Cortex of kidney (tissue), 1 donor: ENCODE measurements around the gene OR52K2.
"Not testable (repeated sequence)": the region's sequence is repeated elsewhere in the genome, so short reads cannot be mapped to it uniquely, and the experiment has no call there.

Source experiments
- DNase-seq: peaks from one replicate; lab custom pipeline; 2025; lab: John Stamatoyannopoulos, UW

OR52K2 gene

DNA sequence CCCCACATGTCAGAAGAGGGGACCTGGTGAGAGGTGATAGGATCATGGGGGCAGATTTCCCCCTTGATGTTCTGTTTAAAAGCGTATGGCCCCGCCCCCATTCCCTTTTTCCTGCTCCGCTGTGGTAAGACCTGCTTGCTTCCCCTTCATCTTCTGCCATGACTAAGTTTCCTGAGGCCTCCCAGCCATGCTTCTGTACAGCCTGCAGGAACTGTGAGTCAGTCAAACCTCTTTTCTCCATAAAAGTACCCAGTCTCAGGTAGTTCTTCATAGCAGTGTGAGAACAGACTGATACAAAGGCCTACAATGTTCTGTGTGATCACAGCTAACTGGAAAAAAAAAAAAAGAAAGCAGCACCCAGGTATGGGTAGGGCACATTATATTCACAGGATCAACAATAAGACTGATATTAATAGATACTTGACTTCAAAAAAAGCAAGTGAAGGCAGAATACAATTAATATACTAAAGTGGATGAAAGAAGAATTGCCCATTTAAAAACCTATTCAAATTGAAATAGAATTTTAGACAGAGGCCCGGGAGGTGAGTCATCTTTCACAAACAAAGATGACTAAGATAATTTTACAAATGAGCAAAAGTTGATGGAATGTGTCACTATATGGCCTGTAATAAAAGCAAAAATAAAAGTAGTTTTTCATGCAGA is 31.6 kb downstream of the OR52K2 start:
- DNase-seq: no peak

GRCh38 chr11:4481240-4481582 is 32.1 kb downstream of the OR52K2 start:
- DNase-seq: no peak

DNA sequence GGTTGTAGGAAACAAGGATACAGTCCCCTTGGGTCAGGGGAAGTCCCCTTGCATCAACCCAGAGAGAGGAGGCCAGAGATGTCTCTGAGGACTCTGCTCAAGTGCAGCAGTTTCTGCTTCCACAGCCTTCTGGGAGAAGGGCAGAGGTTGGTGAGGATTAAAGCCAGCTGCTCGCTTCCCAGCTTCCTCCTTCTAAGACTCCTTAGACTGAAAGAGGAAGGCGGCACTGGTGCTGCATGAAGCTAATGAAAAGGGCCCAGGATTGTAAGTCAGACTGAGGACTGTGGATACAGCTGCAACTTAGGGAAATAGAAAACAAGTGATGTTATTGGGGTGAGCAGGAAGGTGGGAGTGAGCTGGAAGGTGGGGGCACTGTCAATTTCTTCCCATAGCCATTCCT is 33.4 kb downstream of the OR52K2 start, which contains the start of gene OR52K1:
TSS of gene OR52K1 (plus strand) at position 202 of the 400 bp plus-strand sequence. CDS start 6,255 bp downstream, outside the sequence.
- no peak for DNase-seq

DNA sequence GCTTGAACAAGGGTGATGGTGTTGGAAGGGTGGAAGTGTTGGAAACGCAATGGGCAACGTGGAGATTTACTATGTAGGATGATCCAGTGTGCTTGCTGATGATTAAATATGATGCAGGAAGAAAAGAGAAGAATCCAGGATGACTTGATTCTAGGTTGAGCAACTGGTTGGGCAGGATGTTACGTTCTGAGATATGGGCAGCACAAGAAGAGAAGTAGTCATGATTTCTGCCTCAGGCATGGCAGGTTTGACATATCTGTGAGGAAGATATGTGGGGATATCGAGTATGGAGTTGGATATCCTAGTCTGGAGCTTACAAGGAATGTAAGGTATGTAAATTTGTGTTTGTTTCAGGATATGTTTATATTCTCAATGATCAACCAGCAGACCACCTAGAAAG is 35.2 kb downstream of the OR52K2 start:
- DNase-seq: no peak

GRCh38 chr11:4491405-4491804 is 42.3 kb downstream of the OR52K2 start:
- not testable (repeated sequence) for DNase-seq

DNA sequence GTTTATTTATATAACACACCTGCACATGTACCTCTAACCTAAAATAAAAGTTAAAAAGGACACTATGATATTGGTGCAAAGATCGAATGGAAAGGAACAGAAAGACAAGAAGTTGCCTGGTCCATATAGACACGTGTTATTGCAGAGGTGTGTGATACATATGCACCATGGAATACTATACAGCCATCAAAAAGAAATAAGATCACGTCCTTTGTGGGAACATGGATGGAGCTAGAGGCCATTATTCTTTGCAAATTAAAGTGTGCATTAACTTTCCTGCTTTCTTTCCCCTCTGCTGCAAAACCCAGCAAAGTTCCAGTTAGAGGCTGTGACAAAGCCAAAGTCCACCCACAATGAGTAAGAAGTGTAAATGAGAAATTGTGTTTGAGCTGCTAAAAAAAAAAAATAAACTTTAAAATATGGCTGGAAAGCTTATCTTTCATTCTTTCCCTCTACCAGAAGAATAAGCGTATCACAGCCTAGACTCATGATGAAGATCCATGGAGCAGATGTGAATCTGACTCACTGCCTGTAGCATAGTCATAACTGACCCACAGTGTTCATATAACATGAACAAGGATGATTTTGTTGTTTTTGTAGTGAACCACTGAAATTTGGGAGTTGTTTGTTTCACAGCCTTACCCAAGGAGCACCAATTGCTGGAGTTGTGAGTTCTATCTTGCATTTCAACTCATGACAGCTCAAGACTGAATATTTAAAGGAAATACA is 42.9 kb downstream of the OR52K2 start:
- no peak for DNase-seq

- DNase-seq: no peak
Observed at GRCh38 chr11:4493480-4493818, 44.4 kb downstream of the OR52K2 start.

- no peak for DNase-seq
Observed at GRCh38 chr11:4495487-4495886, 46.4 kb downstream of the OR52K2 start.

DNA sequence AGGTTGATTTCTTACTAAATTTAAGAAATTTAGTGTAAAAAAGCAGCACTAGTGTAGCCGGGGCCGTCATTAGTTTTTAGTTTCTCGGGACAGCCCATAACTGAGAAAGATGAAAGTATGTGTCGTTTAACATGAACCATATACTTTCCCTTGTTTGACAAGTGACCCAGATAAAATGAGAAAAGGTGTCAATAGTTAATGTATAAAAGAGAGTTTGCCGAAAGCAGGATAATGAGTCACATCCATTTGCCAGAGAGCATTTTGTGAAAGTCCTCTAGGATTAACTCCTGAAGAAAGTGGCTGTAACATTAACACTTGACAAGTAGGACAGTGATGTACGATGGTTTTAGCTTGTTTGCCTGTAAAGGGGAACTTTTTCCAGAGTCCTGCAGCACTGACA is 46.9 kb downstream of the OR52K2 start:
- DNase-seq: no peak

DNA sequence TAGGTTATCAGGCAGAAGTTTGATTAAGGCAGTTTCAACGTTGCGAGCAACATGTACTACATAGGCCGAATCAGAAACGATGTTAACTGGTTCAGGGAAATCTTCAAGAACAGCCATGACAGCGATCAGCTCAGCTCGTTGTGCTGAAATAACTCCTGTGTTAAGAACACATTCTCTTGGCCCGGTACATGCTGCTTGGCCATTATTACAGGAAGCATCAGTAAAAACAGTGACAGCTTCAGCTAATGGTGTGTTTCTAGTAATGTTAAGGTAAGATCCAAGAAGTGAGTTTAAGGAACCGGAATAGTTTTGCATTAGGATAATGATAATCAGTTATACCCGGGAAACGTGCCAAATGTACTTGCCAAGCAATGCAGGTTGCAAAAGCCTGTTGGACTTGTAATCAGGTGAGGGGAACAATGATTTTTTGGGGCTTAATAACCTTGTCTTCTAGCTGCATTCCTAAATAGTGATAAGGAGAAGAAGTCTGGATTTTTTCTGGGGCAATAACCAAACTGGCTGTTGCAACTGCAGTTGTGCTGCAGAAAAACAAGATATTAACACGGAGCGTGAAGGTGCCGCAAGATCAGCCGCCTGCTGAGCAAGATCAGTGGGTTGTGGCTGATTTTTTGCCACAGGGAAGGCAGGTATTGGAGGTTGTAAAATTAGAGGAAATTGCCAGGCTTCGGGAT is 47.6 kb downstream of the OR52K2 start:
- DNase-seq: no peak
